ENCODE results near the gene KLHL5.

The KLHL5 gene, protein sequence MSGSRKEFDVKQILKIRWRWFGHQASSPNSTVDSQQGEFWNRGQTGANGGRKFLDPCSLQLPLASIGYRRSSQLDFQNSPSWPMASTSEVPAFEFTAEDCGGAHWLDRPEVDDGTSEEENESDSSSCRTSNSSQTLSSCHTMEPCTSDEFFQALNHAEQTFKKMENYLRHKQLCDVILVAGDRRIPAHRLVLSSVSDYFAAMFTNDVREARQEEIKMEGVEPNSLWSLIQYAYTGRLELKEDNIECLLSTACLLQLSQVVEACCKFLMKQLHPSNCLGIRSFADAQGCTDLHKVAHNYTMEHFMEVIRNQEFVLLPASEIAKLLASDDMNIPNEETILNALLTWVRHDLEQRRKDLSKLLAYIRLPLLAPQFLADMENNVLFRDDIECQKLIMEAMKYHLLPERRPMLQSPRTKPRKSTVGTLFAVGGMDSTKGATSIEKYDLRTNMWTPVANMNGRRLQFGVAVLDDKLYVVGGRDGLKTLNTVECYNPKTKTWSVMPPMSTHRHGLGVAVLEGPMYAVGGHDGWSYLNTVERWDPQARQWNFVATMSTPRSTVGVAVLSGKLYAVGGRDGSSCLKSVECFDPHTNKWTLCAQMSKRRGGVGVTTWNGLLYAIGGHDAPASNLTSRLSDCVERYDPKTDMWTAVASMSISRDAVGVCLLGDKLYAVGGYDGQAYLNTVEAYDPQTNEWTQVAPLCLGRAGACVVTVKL

DNA sequence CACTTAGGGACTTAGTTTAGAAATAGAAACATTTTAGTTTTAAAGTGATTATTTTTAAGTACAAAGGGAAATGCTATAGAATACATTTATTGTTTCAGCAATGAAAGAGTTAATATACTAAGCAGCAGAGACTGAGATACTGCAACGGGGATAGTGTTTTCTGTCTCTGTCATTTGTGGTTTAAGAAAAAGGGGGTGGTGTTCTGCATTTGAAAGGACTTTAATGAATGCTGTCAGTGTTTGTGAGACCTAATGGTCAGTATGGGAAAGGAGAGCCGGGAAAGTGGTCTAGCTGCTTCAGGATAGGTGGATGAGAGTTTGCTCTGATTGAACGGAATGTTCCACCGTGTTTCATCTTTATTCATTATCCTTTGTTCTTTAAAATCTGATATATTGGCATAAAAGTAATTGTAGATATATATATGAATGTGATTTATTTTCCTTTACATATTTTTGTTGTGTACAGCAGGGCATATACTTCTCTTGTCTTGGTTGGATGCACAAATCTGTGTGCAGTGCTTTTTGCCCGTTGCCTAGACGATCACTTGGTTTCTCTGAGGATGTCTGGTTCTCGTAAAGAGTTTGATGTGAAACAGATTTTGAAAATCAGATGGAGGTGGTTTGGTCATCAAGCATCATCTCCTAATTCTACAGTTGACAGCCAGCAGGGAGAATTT is at the start of gene KLHL5:
Gene KLHL5, plus strand, starts transcription at position 139 of the 676 bp plus-strand sequence. Its CDS starts 421 bp downstream, at position 560.
- H3K36me3 ChIP-seq (ENCODE audit: control insufficient read depth, insufficient read depth, low read length) = no peaks in the 10 kb centered on the region
- H3K9me3 ChIP-seq (ENCODE audit: control insufficient read depth, insufficient read depth, low read depth, low read length) = no peaks in the 10 kb centered on the region
- H3K27ac ChIP-seq (ENCODE audit: low read depth, low read length) = no peak within 1 kb of the TSS
- H3K27me3 ChIP-seq (ENCODE audit: control insufficient read depth, insufficient read depth, low read length) = no peaks in the 10 kb centered on the region
- peaks cover 18% of the 10 kb centered on the region for H3K4me1 ChIP-seq (ENCODE audit: control insufficient read depth, insufficient read depth, low read length)
- H3K4me3 ChIP-seq (ENCODE audit: low read depth, low read length) = peak within 1 kb of the TSS; percentile 24
- no peak within 1 kb of the TSS for H3K9ac ChIP-seq (ENCODE audit: low read length)

DNA sequence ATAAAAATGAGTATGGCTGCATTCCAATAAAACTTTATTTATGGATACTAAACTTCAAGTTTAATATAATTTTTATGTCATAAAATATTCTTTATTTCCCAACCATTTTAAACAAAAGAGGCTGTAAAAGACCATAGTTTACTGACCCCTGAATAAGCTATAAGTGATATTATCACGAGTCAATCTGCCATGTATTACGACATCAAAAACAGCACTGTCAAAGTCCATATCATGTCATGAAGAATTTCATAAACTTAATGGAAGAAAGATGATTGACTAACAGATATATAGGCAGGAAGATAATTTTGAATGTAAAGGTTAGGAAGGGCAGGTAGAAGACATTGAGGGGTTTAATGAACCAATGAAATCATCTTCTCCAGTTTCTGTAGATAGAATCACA is 48.0 kb upstream of the KLHL5 start:
- no peak overlapping the region for H3K4me3 ChIP-seq (ENCODE audit: low read depth, low read length)
- no peak overlapping the region for H3K27ac ChIP-seq (ENCODE audit: low read depth, low read length)
- H3K9me3 ChIP-seq (ENCODE audit: control insufficient read depth, insufficient read depth, low read depth, low read length) = 0 out of 2 replicates have a peak, but pooled peaks cover 4% of the 10 kb centered on the region
- H3K9ac ChIP-seq (ENCODE audit: low read length) = no peak overlapping the region
- no peaks in the 10 kb centered on the region for H3K36me3 ChIP-seq (ENCODE audit: control insufficient read depth, insufficient read depth, low read length)
- H3K4me1 ChIP-seq (ENCODE audit: control insufficient read depth, insufficient read depth, low read length) = no peaks in the 10 kb centered on the region
- no peaks in the 10 kb centered on the region for H3K27me3 ChIP-seq (ENCODE audit: control insufficient read depth, insufficient read depth, low read length)

DNA sequence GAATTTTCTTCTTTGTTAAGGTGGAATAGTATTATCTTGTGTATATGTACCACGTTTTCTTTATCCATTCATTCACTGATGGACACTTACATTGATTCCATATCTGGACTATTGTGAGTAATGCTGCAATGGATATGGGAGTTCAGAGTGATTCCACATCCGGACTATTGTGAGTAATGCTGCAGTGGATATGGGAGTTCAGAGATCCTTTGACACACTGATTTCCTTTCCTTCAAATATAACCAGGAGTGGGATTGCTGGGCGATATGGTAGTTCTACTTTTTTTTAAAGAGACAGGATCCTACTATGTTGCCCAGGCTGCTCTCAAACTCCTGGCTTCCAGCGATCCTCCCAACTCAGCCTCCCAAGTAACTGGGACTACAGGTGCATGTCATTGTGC is 41.9 kb upstream of the KLHL5 start:
- H3K36me3 ChIP-seq (ENCODE audit: control insufficient read depth, insufficient read depth, low read length) = no peaks in the 10 kb centered on the region
- 0 out of 2 replicates have a peak, but pooled peaks cover 7% of the 10 kb centered on the region for H3K9me3 ChIP-seq (ENCODE audit: control insufficient read depth, insufficient read depth, low read depth, low read length)
- no peak overlapping the region for H3K27ac ChIP-seq (ENCODE audit: low read depth, low read length)
- H3K4me3 ChIP-seq (ENCODE audit: low read depth, low read length) = no peak overlapping the region
- no peak overlapping the region for H3K9ac ChIP-seq (ENCODE audit: low read length)
- no peaks in the 10 kb centered on the region for H3K27me3 ChIP-seq (ENCODE audit: control insufficient read depth, insufficient read depth, low read length)
- no peaks in the 10 kb centered on the region for H3K4me1 ChIP-seq (ENCODE audit: control insufficient read depth, insufficient read depth, low read length)

DNA sequence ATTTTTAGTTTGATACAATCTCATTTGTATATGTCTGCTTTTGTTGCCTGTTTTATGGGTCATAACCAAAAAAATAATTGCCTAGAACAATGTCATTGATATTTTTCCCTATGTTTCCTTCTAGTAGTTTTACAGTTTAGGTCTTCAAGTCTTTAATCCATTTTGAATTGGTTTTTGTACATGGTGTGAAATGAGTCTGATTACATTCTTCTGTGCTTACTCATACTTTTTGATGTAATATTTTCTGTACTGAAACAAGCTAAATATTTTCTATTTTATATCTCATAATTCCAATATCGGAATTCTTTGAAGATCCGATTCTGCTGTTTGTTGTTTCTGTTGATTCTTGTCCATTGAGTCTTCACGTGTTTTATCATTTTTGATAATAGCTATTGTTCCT is 40.4 kb upstream of the KLHL5 start:
- H3K36me3 ChIP-seq (ENCODE audit: control insufficient read depth, insufficient read depth, low read length) = no peaks in the 10 kb centered on the region
- H3K9me3 ChIP-seq (ENCODE audit: control insufficient read depth, insufficient read depth, low read depth, low read length) = 0 out of 2 replicates have a peak, but pooled peaks cover 4% of the 10 kb centered on the region
- H3K27ac ChIP-seq (ENCODE audit: low read depth, low read length) = no peak overlapping the region
- no peaks in the 10 kb centered on the region for H3K4me1 ChIP-seq (ENCODE audit: control insufficient read depth, insufficient read depth, low read length)
- no peak overlapping the region for H3K9ac ChIP-seq (ENCODE audit: low read length)
- H3K4me3 ChIP-seq (ENCODE audit: low read depth, low read length) = no peak overlapping the region
- no peaks in the 10 kb centered on the region for H3K27me3 ChIP-seq (ENCODE audit: control insufficient read depth, insufficient read depth, low read length)

- Histone ChIP-seq H3K27ac (ENCODE audit: low read depth, low read length) (no peak overlapping the region), H3K9me3 (ENCODE audit: control insufficient read depth, insufficient read depth, low read depth, low read length) (0 out of 2 replicates have a peak, but pooled peaks cover 4% of the 10 kb centered on the region), H3K36me3 (ENCODE audit: control insufficient read depth, insufficient read depth, low read length) (no peaks in the 10 kb centered on the region), H3K27me3 (ENCODE audit: control insufficient read depth, insufficient read depth, low read length) (no peaks in the 10 kb centered on the region), H3K4me3 (ENCODE audit: low read depth, low read length) (no peak overlapping the region), H3K9ac (ENCODE audit: low read length) (no peak overlapping the region), H3K4me1 (ENCODE audit: control insufficient read depth, insufficient read depth, low read length) (no peaks in the 10 kb centered on the region)
Measured at GRCh38 chr4:39022241-39022640, 39.8 kb upstream of the KLHL5 start.

GRCh38 chr4:39023059-39023458 is 39.0 kb upstream of the KLHL5 start:
- no peaks in the 10 kb centered on the region for H3K36me3 ChIP-seq (ENCODE audit: control insufficient read depth, insufficient read depth, low read length)

DNA sequence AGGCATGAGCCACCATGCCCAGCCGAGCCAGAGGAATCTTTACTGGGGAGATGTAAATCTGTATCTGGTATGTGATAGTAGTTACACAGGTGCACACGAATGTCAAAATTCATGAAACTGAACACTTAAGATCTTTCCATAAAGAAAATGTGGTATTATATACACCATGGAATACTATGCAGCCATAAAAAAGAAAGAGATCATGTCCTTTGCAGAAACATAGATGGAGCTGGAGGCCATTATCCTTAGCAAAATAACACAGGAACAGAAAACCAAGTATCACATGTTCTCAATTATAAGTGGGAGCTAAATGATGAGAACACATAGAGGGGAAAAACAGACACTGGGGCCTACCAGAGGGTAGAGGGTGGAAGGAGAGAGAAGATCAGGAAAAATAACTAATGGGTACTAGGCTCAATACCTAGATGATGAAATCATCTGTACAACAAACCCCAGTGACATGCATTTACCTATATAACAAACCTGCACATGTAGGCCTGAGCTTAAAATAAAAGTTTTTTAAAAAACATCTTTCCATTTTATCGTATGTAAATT is 37.6 kb upstream of the KLHL5 start:
- Histone ChIP-seq H3K36me3 (ENCODE audit: control insufficient read depth, insufficient read depth, low read length) (no peaks in the 10 kb centered on the region), H3K4me3 (ENCODE audit: low read depth, low read length) (no peak overlapping the region), H3K4me1 (ENCODE audit: control insufficient read depth, insufficient read depth, low read length) (no peaks in the 10 kb centered on the region), H3K27ac (ENCODE audit: low read depth, low read length) (no peak overlapping the region), H3K9ac (ENCODE audit: low read length) (no peak overlapping the region), H3K9me3 (ENCODE audit: control insufficient read depth, insufficient read depth, low read depth, low read length) (0 out of 2 replicates have a peak, but pooled peaks cover 4% of the 10 kb centered on the region), H3K27me3 (ENCODE audit: control insufficient read depth, insufficient read depth, low read length) (no peaks in the 10 kb centered on the region)

More at GRCh38 chr4:39023059-39023458, 39.0 kb upstream of the KLHL5 start:
- 0 out of 2 replicates have a peak, but pooled peaks cover 4% of the 10 kb centered on the region for H3K9me3 ChIP-seq (ENCODE audit: control insufficient read depth, insufficient read depth, low read depth, low read length)
- no peak overlapping the region for H3K27ac ChIP-seq (ENCODE audit: low read depth, low read length)
- no peaks in the 10 kb centered on the region for H3K4me1 ChIP-seq (ENCODE audit: control insufficient read depth, insufficient read depth, low read length)
- H3K27me3 ChIP-seq (ENCODE audit: control insufficient read depth, insufficient read depth, low read length) = no peaks in the 10 kb centered on the region
- H3K9ac ChIP-seq (ENCODE audit: low read length) = no peak overlapping the region
- no peak overlapping the region for H3K4me3 ChIP-seq (ENCODE audit: low read depth, low read length)

DNA sequence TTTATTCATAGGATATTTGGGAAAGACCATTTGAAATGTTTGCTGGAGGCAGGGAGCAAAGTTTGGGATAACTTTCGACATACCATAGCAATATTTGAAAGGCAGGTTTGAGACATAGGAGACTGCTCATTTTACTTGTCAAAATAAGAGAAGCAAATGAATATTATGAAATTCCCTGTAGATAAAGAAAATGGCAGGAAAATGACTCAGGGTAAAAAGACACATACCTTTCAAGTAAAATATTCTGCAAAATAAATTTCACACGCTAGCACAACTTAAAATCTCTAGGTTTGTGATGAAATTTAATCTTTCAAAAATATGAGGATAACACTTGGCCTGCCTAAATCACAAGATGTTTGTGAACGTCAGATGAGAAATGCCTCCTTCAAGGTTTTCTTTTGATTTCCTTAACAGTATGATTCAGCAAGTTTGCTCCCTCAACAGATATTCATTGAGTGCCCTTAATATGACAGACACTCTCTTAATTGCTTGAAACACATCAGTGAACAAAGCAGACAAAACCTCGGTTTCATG is 36.4 kb upstream of the KLHL5 start:
- no peak overlapping the region for H3K27ac ChIP-seq (ENCODE audit: low read depth, low read length)
- H3K9me3 ChIP-seq (ENCODE audit: control insufficient read depth, insufficient read depth, low read depth, low read length) = 0 out of 2 replicates have a peak, but pooled peaks cover 4% of the 10 kb centered on the region
- no peaks in the 10 kb centered on the region for H3K4me1 ChIP-seq (ENCODE audit: control insufficient read depth, insufficient read depth, low read length)
- H3K9ac ChIP-seq (ENCODE audit: low read length) = no peak overlapping the region
- H3K4me3 ChIP-seq (ENCODE audit: low read depth, low read length) = no peak overlapping the region
- H3K27me3 ChIP-seq (ENCODE audit: control insufficient read depth, insufficient read depth, low read length) = no peaks in the 10 kb centered on the region
- H3K36me3 ChIP-seq (ENCODE audit: control insufficient read depth, insufficient read depth, low read length) = no peaks in the 10 kb centered on the region

DNA sequence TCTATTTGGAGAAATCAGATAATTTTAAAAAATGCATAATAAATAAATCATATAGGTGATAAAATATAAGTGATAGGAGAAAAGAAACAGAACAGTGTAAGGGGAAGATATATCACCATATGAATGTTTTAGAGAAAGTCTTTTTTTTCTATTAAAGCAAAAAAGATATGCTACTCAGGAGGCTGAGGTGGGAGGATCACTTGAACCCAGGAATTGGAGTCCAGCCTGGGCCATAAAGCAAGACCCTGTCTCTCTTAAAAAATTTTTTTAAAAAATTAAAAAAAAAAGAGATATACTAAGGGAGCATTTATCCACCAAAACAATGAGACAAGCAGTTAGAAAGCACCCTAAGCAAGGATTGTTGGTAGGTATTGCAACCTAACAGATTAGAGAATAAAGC is 35.9 kb upstream of the KLHL5 start:
- no peak overlapping the region for H3K4me3 ChIP-seq (ENCODE audit: low read depth, low read length)
- no peaks in the 10 kb centered on the region for H3K27me3 ChIP-seq (ENCODE audit: control insufficient read depth, insufficient read depth, low read length)
- H3K27ac ChIP-seq (ENCODE audit: low read depth, low read length) = no peak overlapping the region
- H3K9me3 ChIP-seq (ENCODE audit: control insufficient read depth, insufficient read depth, low read depth, low read length) = 0 out of 2 replicates have a peak, but pooled peaks cover 4% of the 10 kb centered on the region
- no peaks in the 10 kb centered on the region for H3K36me3 ChIP-seq (ENCODE audit: control insufficient read depth, insufficient read depth, low read length)
- H3K9ac ChIP-seq (ENCODE audit: low read length) = no peak overlapping the region
- H3K4me1 ChIP-seq (ENCODE audit: control insufficient read depth, insufficient read depth, low read length) = no peaks in the 10 kb centered on the region

GRCh38 chr4:39029752-39030694 is 32.0 kb upstream of the KLHL5 start:
- Histone ChIP-seq H3K9ac (ENCODE audit: low read length) (no peak overlapping the region), H3K27ac (ENCODE audit: low read depth, low read length) (no peak overlapping the region), H3K4me1 (ENCODE audit: control insufficient read depth, insufficient read depth, low read length) (no peaks in the 10 kb centered on the region)

More at GRCh38 chr4:39029752-39030694, 32.0 kb upstream of the KLHL5 start:
- no peaks in the 10 kb centered on the region for H3K9me3 ChIP-seq (ENCODE audit: control insufficient read depth, insufficient read depth, low read depth, low read length)
- no peaks in the 10 kb centered on the region for H3K36me3 ChIP-seq (ENCODE audit: control insufficient read depth, insufficient read depth, low read length)
- no peak overlapping the region for H3K4me3 ChIP-seq (ENCODE audit: low read depth, low read length)
- H3K27me3 ChIP-seq (ENCODE audit: control insufficient read depth, insufficient read depth, low read length) = no peaks in the 10 kb centered on the region

Measured in HUES6 (cell line).